Spinal cord (tissue), 10 donors: ENCODE data around the gene RPL27A. TPM values are rescaled to one million over a fixed set of nuclear protein-coding genes. Genes with fewer than 3 reads are reported as not detected.
A peak's percentile ranks its signal among the peaks of the same experiment; 100 is the strongest.

Experiments used
- DNase-seq, 6 donors: peaks; one replicate each; pipeline versions ENCODE4 v3.0.0 to v3.0.0-alpha.2; 2013 to 2015; ENCODE audit warnings: low spot score in 6 of 6, low read depth in 4 of 6
- H3K27ac ChIP-seq: one replicate; pipeline ENCODE4 v1.5.1; 2013; ENCODE audit warnings: low read depth, low read length, control low read depth
- H3K27me3 ChIP-seq: one replicate; pipeline ENCODE4 v1.6.1; 2013; ENCODE audit warnings: low read length; ENCODE audit not compliant: control insufficient read depth, insufficient read depth
- H3K36me3 ChIP-seq: one replicate; pipeline ENCODE4 v1.6.1; 2013; ENCODE audit warnings: low read length; ENCODE audit not compliant: control insufficient read depth, insufficient read depth
- H3K4me1 ChIP-seq: one replicate; pipeline ENCODE4 v1.6.1; 2013; ENCODE audit warnings: low read length; ENCODE audit not compliant: control insufficient read depth, insufficient read depth
- H3K4me3 ChIP-seq: one replicate; pipeline ENCODE4 v1.5.1; 2013; ENCODE audit warnings: low read depth, low read length, control low read depth
- H3K9me3 ChIP-seq: one replicate; pipeline ENCODE4 v1.6.1; 2013; ENCODE audit warnings: low read length; ENCODE audit not compliant: control insufficient read depth, insufficient read depth
- WGBS: methylation state at CpG from one replicate; pipeline ENCODE4 v1.1.5; 2013; ENCODE audit warnings: missing lambda C conversion rate; ENCODE audit not compliant: insufficient coverage; 5-methylcytosine and 5-hydroxymethylcytosine counted together
- polyA plus RNA-seq, 2 donors: library from polyadenylated mRNA; unstranded; fragments of 120-200 nt; gene quantifications; one replicate each; pipeline ENCODE4 v1.2.1, GENCODE V29; 2013; ENCODE audit not compliant: insufficient read length in 2 of 2
- total RNA-seq, 2 donors: library from RNA; depleted of rRNA in 1 of 2; stranded (reverse); fragments of 120-200 nt in 1 of 2; fragments of >200 nt in 1 of 2; gene quantifications; one replicate each; pipeline versions ENCODE4 v1.2.3 to v1.2.4, GENCODE V29; 2013 to 2014
- donor health status: healthy.

Gene RPL27A
- total and polyA plus RNA-seq, 4 donors = 507 to 1,424 (median 1,389) TPM

GRCh38 chr11:8694137-8694536 lies 11.5 kb downstream of the RPL27A start:
- H3K36me3 ChIP-seq = peaks cover 71% of the 10 kb centered on the region
- 92% methylated on average over 2 of the region's 5 CpGs for WGBS

GRCh38 chr11:8697054-8697453 lies 14.5 kb downstream of the RPL27A start:
- Histone ChIP-seq H3K27me3 (no peaks in the 10 kb centered on the region), H3K4me3 (no peak overlapping the region), H3K27ac (no peak overlapping the region), H3K4me1 (peaks cover 19% of the 10 kb centered on the region), H3K36me3 (peaks cover 84% of the 10 kb centered on the region), H3K9me3 (no peaks in the 10 kb centered on the region)
- 100% methylated on average over 1 of the region's 3 CpGs for WGBS
- no peak for DNase-seq

More at GRCh38 chr11:8694137-8694536, 11.5 kb downstream of the RPL27A start:
- no peaks in the 10 kb centered on the region for H3K4me1 ChIP-seq
- H3K9me3 ChIP-seq = no peaks in the 10 kb centered on the region
- H3K4me3 ChIP-seq = no peak overlapping the region
- no peak for DNase-seq
- no peaks in the 10 kb centered on the region for H3K27me3 ChIP-seq
- H3K27ac ChIP-seq = no peak overlapping the region

- no peak overlapping the region for H3K27ac ChIP-seq
- no peak for DNase-seq
Measured at GRCh38 chr11:8698379-8698851, 15.8 kb downstream of the RPL27A start.

GRCh38 chr11:8698917-8699441 lies 16.4 kb downstream of the RPL27A start:
- Histone ChIP-seq H3K36me3 (peaks cover 85% of the 10 kb centered on the region), H3K4me3 (no peak overlapping the region), H3K27ac (no peak overlapping the region), H3K27me3 (no peaks in the 10 kb centered on the region), H3K4me1 (peaks cover 19% of the 10 kb centered on the region), H3K9me3 (no peaks in the 10 kb centered on the region)
- WGBS = 70% methylated on average over 5 of the region's 11 CpGs
- no peak for DNase-seq

More at GRCh38 chr11:8698379-8698851, 15.8 kb downstream of the RPL27A start:
- 72% methylated on average over 3 of the region's 5 CpGs for WGBS
- H3K9me3 ChIP-seq = no peaks in the 10 kb centered on the region
- peaks cover 19% of the 10 kb centered on the region for H3K4me1 ChIP-seq
- peaks cover 85% of the 10 kb centered on the region for H3K36me3 ChIP-seq
- no peaks in the 10 kb centered on the region for H3K27me3 ChIP-seq
- H3K4me3 ChIP-seq = no peak overlapping the region

- Histone ChIP-seq H3K27ac (peak overlapping the region; percentile 11), H3K36me3 (peaks cover 81% of the 10 kb centered on the region), H3K4me3 (no peak overlapping the region), H3K9me3 (no peaks in the 10 kb centered on the region), H3K27me3 (no peaks in the 10 kb centered on the region), H3K4me1 (peaks cover 19% of the 10 kb centered on the region)
- peak in 1 of 6 donors; percentile 33 for DNase-seq
- WGBS = 22% methylated on average over 3 of the region's 3 CpGs
Measured at GRCh38 chr11:8699903-8700302, 17.3 kb downstream of the RPL27A start.

GRCh38 chr11:8701891-8702597 lies 19.5 kb downstream of the RPL27A start:
- Histone ChIP-seq H3K4me1 (peaks cover 24% of the 10 kb centered on the region), H3K36me3 (peaks cover 84% of the 10 kb centered on the region), H3K9me3 (no peaks in the 10 kb centered on the region), H3K4me3 (no peak overlapping the region), H3K27ac (no peak overlapping the region), H3K27me3 (no peaks in the 10 kb centered on the region)
- WGBS = 94% methylated on average over 10 of the region's 10 CpGs
- DNase-seq = no peak

- Histone ChIP-seq H3K36me3 (peaks cover 84% of the 10 kb centered on the region), H3K4me3 (no peak overlapping the region), H3K9me3 (no peaks in the 10 kb centered on the region), H3K27me3 (no peaks in the 10 kb centered on the region), H3K4me1 (peaks cover 29% of the 10 kb centered on the region), H3K27ac (no peak overlapping the region)
- 91% methylated on average over 12 of the region's 14 CpGs for WGBS
- DNase-seq = no peak
Measured at GRCh38 chr11:8702598-8702915, 20.0 kb downstream of the RPL27A start.

- no peak overlapping the region for H3K27ac ChIP-seq
- H3K4me3 ChIP-seq = no peak overlapping the region
- H3K9me3 ChIP-seq = no peaks in the 10 kb centered on the region
- H3K36me3 ChIP-seq = peaks cover 76% of the 10 kb centered on the region
- H3K4me1 ChIP-seq = peaks cover 45% of the 10 kb centered on the region
- 100% methylated on average over 2 of the region's 2 CpGs for WGBS
- DNase-seq = no peak
- no peaks in the 10 kb centered on the region for H3K27me3 ChIP-seq
Measured at GRCh38 chr11:8704136-8704535, 21.5 kb downstream of the RPL27A start.

- Histone ChIP-seq H3K9me3 (no peaks in the 10 kb centered on the region), H3K4me1 (peaks cover 39% of the 10 kb centered on the region), H3K4me3 (no peak overlapping the region), H3K27me3 (no peaks in the 10 kb centered on the region), H3K36me3 (peaks cover 72% of the 10 kb centered on the region), H3K27ac (no peak overlapping the region)
- no peak for DNase-seq
- WGBS = 90% methylated on average over 5 of the region's 5 CpGs
Measured at GRCh38 chr11:8705146-8705545, 22.6 kb downstream of the RPL27A start.
